Measurements from ENCODE around the gene PDPK1. TPM values are rescaled to one million over a fixed set of nuclear protein-coding genes. Genes with fewer than 3 reads are reported as not detected.
"Not testable (repeated sequence)": the region's sequence is repeated elsewhere in the genome, so short reads cannot be mapped to it uniquely, and the experiment has no call there.

Gene PDPK1
- total RNA-seq, 2 experiments from 2014 or later: 14.4 to 40.6 TPM

- H3K79me2 ChIP-seq (ENCODE audit: insufficient read depth, low read depth, low read length); H3K9me2 ChIP-seq (ENCODE audit: insufficient read depth, low read length); H3K4me1 ChIP-seq (ENCODE audit: insufficient read depth, low read length, poor library complexity, severe bottlenecking); POLR2A ChIA-PET; H3K27ac ChIP-seq (ENCODE audit: low read depth, low read length, poor library complexity, severe bottlenecking); H3K9me3 ChIP-seq (ENCODE audit: low read length); H3K36me3 ChIP-seq (ENCODE audit: insufficient read depth, low read length); H2AFZ ChIP-seq (ENCODE audit: low read length); H3K4me3 ChIP-seq (ENCODE audit: low read depth, low read length, poor library complexity, severe bottlenecking); H4K20me1 ChIP-seq (ENCODE audit: insufficient read depth, low read length); BruUV-seq (replicated peaks); CTCF ChIA-PET (ENCODE audit: unreplicated experiment); H3K4me2 ChIP-seq (ENCODE audit: low read length); DNase-seq (ENCODE audit: low spot score); intact Hi-C loops (cut with micrococcal nuclease; ENCODE audit: unreplicated experiment): not testable (repeated sequence)
Measured at GRCh38 chr16:2554709-2555425, 17.0 kb downstream of the PDPK1 start.

GRCh38 chr16:2557150-2557549, 19.3 kb downstream of the PDPK1 start:
- H4K20me1 ChIP-seq (ENCODE audit: insufficient read depth, low read length); H3K4me1 ChIP-seq (ENCODE audit: insufficient read depth, low read length, poor library complexity, severe bottlenecking); H3K4me2 ChIP-seq (ENCODE audit: low read length); H3K9me3 ChIP-seq (ENCODE audit: low read length); DNase-seq (ENCODE audit: low spot score); BruUV-seq (replicated peaks); POLR2A ChIA-PET; intact Hi-C loops (cut with micrococcal nuclease; ENCODE audit: unreplicated experiment); CTCF ChIA-PET (ENCODE audit: unreplicated experiment); H3K27ac ChIP-seq (ENCODE audit: low read depth, low read length, poor library complexity, severe bottlenecking); H2AFZ ChIP-seq (ENCODE audit: low read length); H3K79me2 ChIP-seq (ENCODE audit: insufficient read depth, low read depth, low read length); H3K4me3 ChIP-seq (ENCODE audit: low read depth, low read length, poor library complexity, severe bottlenecking); H3K9me2 ChIP-seq (ENCODE audit: insufficient read depth, low read length); H3K36me3 ChIP-seq (ENCODE audit: insufficient read depth, low read length): not testable (repeated sequence)

GRCh38 chr16:2560131-2560797, 22.4 kb downstream of the PDPK1 start:
- H3K4me2 ChIP-seq (ENCODE audit: low read length); POLR2A ChIA-PET; BruUV-seq (replicated peaks); H3K9me2 ChIP-seq (ENCODE audit: insufficient read depth, low read length); H3K4me3 ChIP-seq (ENCODE audit: low read depth, low read length, poor library complexity, severe bottlenecking); H3K9me3 ChIP-seq (ENCODE audit: low read length); H3K79me2 ChIP-seq (ENCODE audit: insufficient read depth, low read depth, low read length); DNase-seq (ENCODE audit: low spot score); intact Hi-C loops (cut with micrococcal nuclease; ENCODE audit: unreplicated experiment); H3K36me3 ChIP-seq (ENCODE audit: insufficient read depth, low read length); H4K20me1 ChIP-seq (ENCODE audit: insufficient read depth, low read length); H3K4me1 ChIP-seq (ENCODE audit: insufficient read depth, low read length, poor library complexity, severe bottlenecking); H2AFZ ChIP-seq (ENCODE audit: low read length); CTCF ChIA-PET (ENCODE audit: unreplicated experiment): not testable (repeated sequence)
- H3K27ac ChIP-seq (ENCODE audit: low read depth, low read length, poor library complexity, severe bottlenecking): peak overlapping the region; percentile 33

- H3K9me3 ChIP-seq (ENCODE audit: low read length); CTCF ChIA-PET (ENCODE audit: unreplicated experiment); H3K4me1 ChIP-seq (ENCODE audit: insufficient read depth, low read length, poor library complexity, severe bottlenecking); H3K79me2 ChIP-seq (ENCODE audit: insufficient read depth, low read depth, low read length); H3K27ac ChIP-seq (ENCODE audit: low read depth, low read length, poor library complexity, severe bottlenecking); BruUV-seq (replicated peaks); H3K36me3 ChIP-seq (ENCODE audit: insufficient read depth, low read length); H4K20me1 ChIP-seq (ENCODE audit: insufficient read depth, low read length); H3K4me2 ChIP-seq (ENCODE audit: low read length); intact Hi-C loops (cut with micrococcal nuclease; ENCODE audit: unreplicated experiment); DNase-seq (ENCODE audit: low spot score); H2AFZ ChIP-seq (ENCODE audit: low read length); H3K9me2 ChIP-seq (ENCODE audit: insufficient read depth, low read length); POLR2A ChIA-PET; H3K4me3 ChIP-seq (ENCODE audit: low read depth, low read length, poor library complexity, severe bottlenecking): not testable (repeated sequence)
- TF ChIP-seq, protein P1, sequence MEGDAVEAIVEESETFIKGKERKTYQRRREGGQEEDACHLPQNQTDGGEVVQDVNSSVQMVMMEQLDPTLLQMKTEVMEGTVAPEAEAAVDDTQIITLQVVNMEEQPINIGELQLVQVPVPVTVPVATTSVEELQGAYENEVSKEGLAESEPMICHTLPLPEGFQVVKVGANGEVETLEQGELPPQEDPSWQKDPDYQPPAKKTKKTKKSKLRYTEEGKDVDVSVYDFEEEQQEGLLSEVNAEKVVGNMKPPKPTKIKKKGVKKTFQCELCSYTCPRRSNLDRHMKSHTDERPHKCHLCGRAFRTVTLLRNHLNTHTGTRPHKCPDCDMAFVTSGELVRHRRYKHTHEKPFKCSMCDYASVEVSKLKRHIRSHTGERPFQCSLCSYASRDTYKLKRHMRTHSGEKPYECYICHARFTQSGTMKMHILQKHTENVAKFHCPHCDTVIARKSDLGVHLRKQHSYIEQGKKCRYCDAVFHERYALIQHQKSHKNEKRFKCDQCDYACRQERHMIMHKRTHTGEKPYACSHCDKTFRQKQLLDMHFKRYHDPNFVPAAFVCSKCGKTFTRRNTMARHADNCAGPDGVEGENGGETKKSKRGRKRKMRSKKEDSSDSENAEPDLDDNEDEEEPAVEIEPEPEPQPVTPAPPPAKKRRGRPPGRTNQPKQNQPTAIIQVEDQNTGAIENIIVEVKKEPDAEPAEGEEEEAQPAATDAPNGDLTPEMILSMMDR (conservative IDR thresholded peaks at IDR 0.05; ENCODE audit: low read length): 0 out of 2 replicates have a peak, but pooled peaks have one; percentile 27
Measured at GRCh38 chr16:2560798-2561133, 22.9 kb downstream of the PDPK1 start.

GRCh38 chr16:2567506-2567905, 29.7 kb downstream of the PDPK1 start:
- H3K9me2 ChIP-seq (ENCODE audit: insufficient read depth, low read length); H3K4me1 ChIP-seq (ENCODE audit: insufficient read depth, low read length, poor library complexity, severe bottlenecking); H2AFZ ChIP-seq (ENCODE audit: low read length); POLR2A ChIA-PET; H3K36me3 ChIP-seq (ENCODE audit: insufficient read depth, low read length); DNase-seq (ENCODE audit: low spot score); intact Hi-C loops (cut with micrococcal nuclease; ENCODE audit: unreplicated experiment); H3K27ac ChIP-seq (ENCODE audit: low read depth, low read length, poor library complexity, severe bottlenecking); H4K20me1 ChIP-seq (ENCODE audit: insufficient read depth, low read length); BruUV-seq (replicated peaks); H3K4me2 ChIP-seq (ENCODE audit: low read length); CTCF ChIA-PET (ENCODE audit: unreplicated experiment); H3K9me3 ChIP-seq (ENCODE audit: low read length); H3K79me2 ChIP-seq (ENCODE audit: insufficient read depth, low read depth, low read length); H3K4me3 ChIP-seq (ENCODE audit: low read depth, low read length, poor library complexity, severe bottlenecking): not testable (repeated sequence)

GRCh38 chr16:2568573-2568972, 30.8 kb downstream of the PDPK1 start:
- DNase-seq (ENCODE audit: low spot score); H3K9me3 ChIP-seq (ENCODE audit: low read length); POLR2A ChIA-PET; H3K4me3 ChIP-seq (ENCODE audit: low read depth, low read length, poor library complexity, severe bottlenecking); BruUV-seq (replicated peaks); H3K27ac ChIP-seq (ENCODE audit: low read depth, low read length, poor library complexity, severe bottlenecking); H4K20me1 ChIP-seq (ENCODE audit: insufficient read depth, low read length); H3K4me1 ChIP-seq (ENCODE audit: insufficient read depth, low read length, poor library complexity, severe bottlenecking); CTCF ChIA-PET (ENCODE audit: unreplicated experiment); H3K4me2 ChIP-seq (ENCODE audit: low read length); H3K9me2 ChIP-seq (ENCODE audit: insufficient read depth, low read length); H3K79me2 ChIP-seq (ENCODE audit: insufficient read depth, low read depth, low read length); H2AFZ ChIP-seq (ENCODE audit: low read length); H3K36me3 ChIP-seq (ENCODE audit: insufficient read depth, low read length); intact Hi-C loops (cut with micrococcal nuclease; ENCODE audit: unreplicated experiment): not testable (repeated sequence)

All from OCI-LY7 (cell line).